Measurements from ENCODE around the gene LAMP5.

DNA sequence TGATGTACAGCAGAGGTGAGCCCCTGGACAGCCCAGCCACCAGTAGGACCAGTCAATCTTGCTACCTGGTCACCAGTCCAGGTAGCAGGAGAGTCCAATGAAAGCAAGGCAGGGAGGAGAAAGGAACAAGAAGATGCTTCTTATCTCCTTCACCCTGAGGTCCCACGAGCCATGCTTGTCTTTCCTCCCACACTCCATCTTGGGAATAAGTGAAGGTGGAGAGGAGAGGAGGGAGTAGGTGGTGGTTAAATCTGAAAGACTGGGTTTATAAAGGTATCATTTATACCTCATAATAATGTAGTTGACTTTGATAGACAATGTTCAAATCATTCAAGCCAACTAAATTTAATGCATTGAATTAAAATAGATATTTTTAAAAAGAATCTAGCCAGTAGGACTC lies 35.9 kb downstream of the LAMP5 start:
- TF ChIP-seq, protein P1, sequence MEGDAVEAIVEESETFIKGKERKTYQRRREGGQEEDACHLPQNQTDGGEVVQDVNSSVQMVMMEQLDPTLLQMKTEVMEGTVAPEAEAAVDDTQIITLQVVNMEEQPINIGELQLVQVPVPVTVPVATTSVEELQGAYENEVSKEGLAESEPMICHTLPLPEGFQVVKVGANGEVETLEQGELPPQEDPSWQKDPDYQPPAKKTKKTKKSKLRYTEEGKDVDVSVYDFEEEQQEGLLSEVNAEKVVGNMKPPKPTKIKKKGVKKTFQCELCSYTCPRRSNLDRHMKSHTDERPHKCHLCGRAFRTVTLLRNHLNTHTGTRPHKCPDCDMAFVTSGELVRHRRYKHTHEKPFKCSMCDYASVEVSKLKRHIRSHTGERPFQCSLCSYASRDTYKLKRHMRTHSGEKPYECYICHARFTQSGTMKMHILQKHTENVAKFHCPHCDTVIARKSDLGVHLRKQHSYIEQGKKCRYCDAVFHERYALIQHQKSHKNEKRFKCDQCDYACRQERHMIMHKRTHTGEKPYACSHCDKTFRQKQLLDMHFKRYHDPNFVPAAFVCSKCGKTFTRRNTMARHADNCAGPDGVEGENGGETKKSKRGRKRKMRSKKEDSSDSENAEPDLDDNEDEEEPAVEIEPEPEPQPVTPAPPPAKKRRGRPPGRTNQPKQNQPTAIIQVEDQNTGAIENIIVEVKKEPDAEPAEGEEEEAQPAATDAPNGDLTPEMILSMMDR (IDR thresholded peaks at IDR 0.05) = no peak
- no peak for TF ChIP-seq POLR2A (IDR thresholded peaks at IDR 0.05)
